Measurements from ENCODE around the gene DLG2.

The DLG2 gene

DNA sequence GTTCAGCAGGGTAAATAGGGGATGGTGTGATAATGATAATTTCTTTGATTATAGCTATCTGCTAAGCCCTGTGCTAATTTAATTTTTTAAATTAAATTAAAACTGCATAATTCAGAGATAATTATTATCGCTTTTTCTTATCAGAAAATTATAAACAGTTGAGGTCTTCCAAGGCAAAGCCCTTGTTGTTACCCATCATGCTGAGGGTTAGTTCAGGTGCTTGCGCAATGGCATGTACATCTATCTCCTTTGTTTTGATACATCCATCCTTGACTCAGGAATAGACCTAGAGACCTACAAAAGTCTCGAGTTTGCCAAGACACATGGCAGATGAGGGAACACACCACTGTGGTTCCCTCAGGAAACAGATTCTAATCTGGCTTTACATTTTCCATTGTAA is 737.6 kb downstream of the DLG2 start:
- Histone ChIP-seq H3K4me2 (ENCODE audit: low read depth, low read length) (no peak overlapping the region), H4K20me1 (ENCODE audit: insufficient read depth, low read length) (no peaks in the 10 kb centered on the region), H3F3A (ENCODE audit: insufficient read depth, low read length) (no peaks in the 10 kb centered on the region), H3K79me2 (ENCODE audit: low read length) (no peaks in the 10 kb centered on the region), H3K9ac (ENCODE audit: low read length) (no peak overlapping the region), H3K9me3 (replicated peaks; ENCODE audit: insufficient read depth, low read length) (no peaks in the 10 kb centered on the region), H3K27me3 (replicated peaks; ENCODE audit: insufficient read depth, low read length) (no peaks in the 10 kb centered on the region), H3K9me2 (replicated peaks; ENCODE audit: insufficient read depth, low read length) (no peaks in the 10 kb centered on the region), H3K4me1 (ENCODE audit: low read length) (peaks cover 9% of the 10 kb centered on the region; the same call in 1 of the 2 replicates), H3K4me3 (ENCODE audit: low read length) (no peak overlapping the region), H3K27ac (ENCODE audit: low read length) (no peak overlapping the region), H2AFZ (ENCODE audit: low read length) (no peak overlapping the region), H3K36me3 (replicated peaks; ENCODE audit: insufficient read depth, low read length) (no peaks in the 10 kb centered on the region)
- no peak for TF ChIP-seq EZH2phosphoT487 (IDR thresholded peaks at IDR 0.05; ENCODE audit: low read length)
- TF ChIP-seq, protein P1, sequence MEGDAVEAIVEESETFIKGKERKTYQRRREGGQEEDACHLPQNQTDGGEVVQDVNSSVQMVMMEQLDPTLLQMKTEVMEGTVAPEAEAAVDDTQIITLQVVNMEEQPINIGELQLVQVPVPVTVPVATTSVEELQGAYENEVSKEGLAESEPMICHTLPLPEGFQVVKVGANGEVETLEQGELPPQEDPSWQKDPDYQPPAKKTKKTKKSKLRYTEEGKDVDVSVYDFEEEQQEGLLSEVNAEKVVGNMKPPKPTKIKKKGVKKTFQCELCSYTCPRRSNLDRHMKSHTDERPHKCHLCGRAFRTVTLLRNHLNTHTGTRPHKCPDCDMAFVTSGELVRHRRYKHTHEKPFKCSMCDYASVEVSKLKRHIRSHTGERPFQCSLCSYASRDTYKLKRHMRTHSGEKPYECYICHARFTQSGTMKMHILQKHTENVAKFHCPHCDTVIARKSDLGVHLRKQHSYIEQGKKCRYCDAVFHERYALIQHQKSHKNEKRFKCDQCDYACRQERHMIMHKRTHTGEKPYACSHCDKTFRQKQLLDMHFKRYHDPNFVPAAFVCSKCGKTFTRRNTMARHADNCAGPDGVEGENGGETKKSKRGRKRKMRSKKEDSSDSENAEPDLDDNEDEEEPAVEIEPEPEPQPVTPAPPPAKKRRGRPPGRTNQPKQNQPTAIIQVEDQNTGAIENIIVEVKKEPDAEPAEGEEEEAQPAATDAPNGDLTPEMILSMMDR (IDR thresholded peaks at IDR 0.05; ENCODE audit: low read length), result no peak
- TF ChIP-seq EZH2 (optimal IDR thresholded peaks at IDR 0.05; ENCODE audit: low read depth, low read length), result no peak
- DNase-seq, result no peak

DNA sequence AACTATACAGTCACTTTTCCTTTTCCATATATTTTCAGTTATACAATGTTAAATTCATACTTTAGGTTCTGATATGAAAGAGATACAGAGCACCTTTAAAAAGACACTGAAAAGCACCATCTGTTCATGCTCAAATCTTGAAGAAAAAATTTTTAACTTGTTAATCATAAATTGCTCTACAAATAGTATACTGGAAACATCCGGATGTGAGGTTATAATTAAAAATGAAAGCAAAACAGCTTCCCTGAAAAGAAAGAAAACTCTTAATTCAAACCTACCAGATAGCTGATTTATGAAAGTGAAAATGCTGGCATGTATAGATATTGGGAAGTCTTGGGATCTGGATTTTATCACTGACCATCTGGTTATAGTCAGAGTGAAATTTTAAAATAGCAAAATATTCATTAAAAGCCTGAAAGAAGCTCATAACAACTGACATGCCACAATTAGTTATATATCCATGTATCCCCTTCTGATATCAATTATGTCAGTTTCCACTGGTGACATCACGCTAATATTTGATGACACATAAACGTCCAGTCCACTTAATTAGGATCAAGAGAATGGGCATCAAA is 740.0 kb downstream of the DLG2 start:
- Histone ChIP-seq H3K27me3 (replicated peaks; ENCODE audit: insufficient read depth, low read length) (no peaks in the 10 kb centered on the region), H3K4me2 (ENCODE audit: low read depth, low read length) (peak overlapping the region; percentile 64), H3K9ac (ENCODE audit: low read length) (no peak overlapping the region), H3K4me1 (ENCODE audit: low read length) (peaks cover 9% of the 10 kb centered on the region; the same call in 1 of the 2 replicates), H3K4me3 (ENCODE audit: low read length) (peak overlapping the region; percentile 21; the same call in 1 of the 2 replicates), H3K36me3 (replicated peaks; ENCODE audit: insufficient read depth, low read length) (no peaks in the 10 kb centered on the region), H3K9me3 (replicated peaks; ENCODE audit: insufficient read depth, low read length) (no peaks in the 10 kb centered on the region), H3K9me2 (replicated peaks; ENCODE audit: insufficient read depth, low read length) (no peaks in the 10 kb centered on the region), H3F3A (ENCODE audit: insufficient read depth, low read length) (no peaks in the 10 kb centered on the region), H3K27ac (ENCODE audit: low read length) (no peak overlapping the region), H3K79me2 (ENCODE audit: low read length) (no peaks in the 10 kb centered on the region), H4K20me1 (ENCODE audit: insufficient read depth, low read length) (no peaks in the 10 kb centered on the region), H2AFZ (ENCODE audit: low read length) (peak overlapping the region; percentile 15; the same call in 1 of the 2 replicates)
- TF ChIP-seq EZH2phosphoT487 (IDR thresholded peaks at IDR 0.05; ENCODE audit: low read length) (no peak), EZH2 (optimal IDR thresholded peaks at IDR 0.05; ENCODE audit: low read depth, low read length) (no peak)
- TF ChIP-seq, protein P1 (IDR thresholded peaks at IDR 0.05; ENCODE audit: low read length), result no peak
- DNase-seq, result peak; percentile 37

DNA sequence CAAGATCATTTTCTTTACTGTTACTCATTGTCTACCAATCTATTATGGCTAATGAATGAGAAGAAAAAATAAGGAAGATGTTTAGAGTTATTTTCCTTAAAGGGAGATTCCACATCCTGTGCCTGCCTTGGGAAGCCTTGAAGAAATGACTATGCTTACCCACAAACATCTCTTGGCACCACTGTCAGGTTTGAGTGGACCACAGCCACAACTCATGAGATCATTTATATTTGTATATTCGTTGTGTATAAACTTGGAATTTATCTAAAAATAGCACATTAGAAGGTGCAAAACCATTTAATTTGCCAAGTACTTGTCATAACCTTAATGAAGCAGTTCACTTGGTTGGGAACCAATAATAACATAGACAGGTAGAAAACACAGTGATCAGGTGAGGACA is 740.8 kb downstream of the DLG2 start:
- no peak for DNase-seq
- Histone ChIP-seq H3K27me3 (replicated peaks; ENCODE audit: insufficient read depth, low read length) (no peaks in the 10 kb centered on the region), H3K9me2 (replicated peaks; ENCODE audit: insufficient read depth, low read length) (no peaks in the 10 kb centered on the region), H3K4me2 (ENCODE audit: low read depth, low read length) (no peak overlapping the region), H3K4me1 (ENCODE audit: low read length) (peaks cover 9% of the 10 kb centered on the region; the same call in 1 of the 2 replicates), H3F3A (ENCODE audit: insufficient read depth, low read length) (no peaks in the 10 kb centered on the region), H3K36me3 (replicated peaks; ENCODE audit: insufficient read depth, low read length) (no peaks in the 10 kb centered on the region), H3K79me2 (ENCODE audit: low read length) (no peaks in the 10 kb centered on the region), H3K4me3 (ENCODE audit: low read length) (no peak overlapping the region), H2AFZ (ENCODE audit: low read length) (no peak overlapping the region), H3K9me3 (replicated peaks; ENCODE audit: insufficient read depth, low read length) (no peaks in the 10 kb centered on the region), H4K20me1 (ENCODE audit: insufficient read depth, low read length) (no peaks in the 10 kb centered on the region), H3K27ac (ENCODE audit: low read length) (no peak overlapping the region), H3K9ac (ENCODE audit: low read length) (no peak overlapping the region)
- TF ChIP-seq EZH2phosphoT487 (IDR thresholded peaks at IDR 0.05; ENCODE audit: low read length) (no peak), EZH2 (optimal IDR thresholded peaks at IDR 0.05; ENCODE audit: low read depth, low read length) (no peak)
- TF ChIP-seq, protein P1 (IDR thresholded peaks at IDR 0.05; ENCODE audit: low read length), result no peak

All from MM.1S (cell line).